ENCODE results near the gene CASD1.

CASD1 gene

DNA sequence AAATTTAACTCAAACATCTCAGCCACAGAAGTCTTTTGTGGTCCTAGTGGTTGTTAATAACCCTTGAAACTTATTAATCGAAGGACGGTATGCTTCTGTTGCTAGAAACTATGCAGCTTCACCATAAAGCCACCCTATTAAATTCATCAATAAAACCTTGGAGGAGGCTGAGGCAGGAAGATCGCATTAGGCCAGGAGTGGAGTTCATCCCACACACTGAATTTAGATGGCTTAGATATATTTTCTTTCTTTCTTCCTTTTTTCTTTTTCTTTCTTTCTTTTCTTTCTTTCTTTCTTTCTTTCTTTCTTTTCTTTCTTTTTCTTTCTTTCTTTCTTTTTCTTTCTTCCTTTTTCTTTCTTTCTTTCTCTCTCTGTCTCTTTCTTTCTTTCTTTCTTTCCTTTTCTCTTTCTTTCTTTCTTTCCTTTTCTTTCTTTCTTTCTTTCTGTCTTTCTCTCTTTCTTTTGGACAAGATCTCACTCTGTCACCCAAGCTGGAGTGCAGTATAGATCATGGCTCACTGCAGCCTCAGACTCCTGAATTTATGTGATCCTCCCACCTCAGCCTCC is 30.9 kb upstream of the CASD1 start:
- H3K4me3 ChIP-seq (replicated peaks; ENCODE audit: low read depth, low read length), result no peak overlapping the region
- TF ChIP-seq, protein P1, sequence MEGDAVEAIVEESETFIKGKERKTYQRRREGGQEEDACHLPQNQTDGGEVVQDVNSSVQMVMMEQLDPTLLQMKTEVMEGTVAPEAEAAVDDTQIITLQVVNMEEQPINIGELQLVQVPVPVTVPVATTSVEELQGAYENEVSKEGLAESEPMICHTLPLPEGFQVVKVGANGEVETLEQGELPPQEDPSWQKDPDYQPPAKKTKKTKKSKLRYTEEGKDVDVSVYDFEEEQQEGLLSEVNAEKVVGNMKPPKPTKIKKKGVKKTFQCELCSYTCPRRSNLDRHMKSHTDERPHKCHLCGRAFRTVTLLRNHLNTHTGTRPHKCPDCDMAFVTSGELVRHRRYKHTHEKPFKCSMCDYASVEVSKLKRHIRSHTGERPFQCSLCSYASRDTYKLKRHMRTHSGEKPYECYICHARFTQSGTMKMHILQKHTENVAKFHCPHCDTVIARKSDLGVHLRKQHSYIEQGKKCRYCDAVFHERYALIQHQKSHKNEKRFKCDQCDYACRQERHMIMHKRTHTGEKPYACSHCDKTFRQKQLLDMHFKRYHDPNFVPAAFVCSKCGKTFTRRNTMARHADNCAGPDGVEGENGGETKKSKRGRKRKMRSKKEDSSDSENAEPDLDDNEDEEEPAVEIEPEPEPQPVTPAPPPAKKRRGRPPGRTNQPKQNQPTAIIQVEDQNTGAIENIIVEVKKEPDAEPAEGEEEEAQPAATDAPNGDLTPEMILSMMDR (IDR thresholded peaks at IDR 0.05; ENCODE audit: low read depth, low read length, missing control alignments), result no peak
- no peak for DNase-seq (ENCODE audit: extremely low read depth, low read depth)

DNA sequence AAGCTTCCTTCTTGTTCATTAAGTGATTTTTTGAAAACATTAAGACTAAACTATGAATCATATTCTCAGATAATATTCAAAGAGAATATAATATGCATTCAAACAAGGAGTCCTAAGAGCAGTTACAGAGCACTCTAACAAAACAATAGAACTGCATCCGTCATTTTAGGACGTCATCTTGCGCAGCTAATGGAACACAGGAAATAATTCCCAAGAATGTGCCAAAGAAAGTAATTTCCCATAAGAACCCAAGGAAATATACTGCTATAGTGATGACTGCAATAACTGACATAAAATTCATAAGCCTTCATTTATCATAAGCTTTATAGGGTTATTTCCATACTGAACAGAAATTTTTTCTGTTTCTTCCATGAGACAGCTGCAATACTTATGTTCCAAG is 28.3 kb upstream of the CASD1 start:
- TF ChIP-seq, protein P1 (IDR thresholded peaks at IDR 0.05; ENCODE audit: low read depth, low read length, missing control alignments), result no peak
- no peak for DNase-seq (ENCODE audit: extremely low read depth, low read depth)

DNA sequence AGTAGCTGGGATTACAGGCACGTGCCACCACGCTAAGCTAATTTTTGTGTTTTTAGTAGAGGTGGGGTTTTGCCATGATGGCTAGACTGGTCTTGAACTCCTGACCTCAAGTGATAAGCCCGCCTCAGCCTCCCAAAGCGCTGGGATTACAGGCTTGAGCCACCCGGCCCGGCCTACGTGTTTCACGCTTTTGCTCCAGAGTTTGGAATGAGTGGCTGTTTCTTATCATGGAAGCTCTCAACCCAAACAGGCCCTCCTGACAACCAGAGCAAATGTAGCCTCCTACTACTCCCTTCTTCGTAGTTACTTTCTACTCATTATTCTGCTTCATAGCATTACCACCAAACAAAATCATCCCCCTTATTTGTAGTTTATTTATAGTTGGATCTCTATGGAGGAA is 26.8 kb upstream of the CASD1 start:
- H3K4me3 ChIP-seq (replicated peaks; ENCODE audit: low read depth, low read length), result no peak overlapping the region
- TF ChIP-seq, protein P1 (IDR thresholded peaks at IDR 0.05; ENCODE audit: low read depth, low read length, missing control alignments), result no peak
- no peak for DNase-seq (ENCODE audit: extremely low read depth, low read depth)

More for the DNA sequence above, 28.3 kb upstream of the CASD1 start:
- H3K4me3 ChIP-seq (replicated peaks; ENCODE audit: low read depth, low read length), result no peak overlapping the region

DNA sequence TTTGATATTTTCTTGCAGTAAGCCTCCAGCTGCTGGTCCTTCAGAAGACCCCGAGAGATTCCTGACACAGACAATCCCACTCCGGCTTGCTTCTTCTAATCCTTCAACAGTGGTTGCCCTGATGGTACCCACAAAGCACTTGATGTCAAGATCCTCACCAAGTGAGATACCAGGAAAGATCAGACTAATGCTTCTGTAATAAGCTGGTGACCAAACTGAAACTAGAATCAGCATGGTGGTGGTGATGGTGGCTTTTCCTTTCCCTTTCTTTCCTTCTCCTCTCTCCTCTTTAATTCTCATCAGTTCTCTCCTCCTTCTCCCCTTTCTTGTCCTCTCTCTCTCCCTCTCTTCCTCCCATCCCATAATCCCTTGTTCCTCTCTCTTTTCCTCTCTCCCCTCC is 25.8 kb upstream of the CASD1 start:
- no peak for DNase-seq (ENCODE audit: extremely low read depth, low read depth)
- TF ChIP-seq, protein P1 (IDR thresholded peaks at IDR 0.05; ENCODE audit: low read depth, low read length, missing control alignments), result no peak
- no peak overlapping the region for H3K4me3 ChIP-seq (replicated peaks; ENCODE audit: low read depth, low read length)

DNA sequence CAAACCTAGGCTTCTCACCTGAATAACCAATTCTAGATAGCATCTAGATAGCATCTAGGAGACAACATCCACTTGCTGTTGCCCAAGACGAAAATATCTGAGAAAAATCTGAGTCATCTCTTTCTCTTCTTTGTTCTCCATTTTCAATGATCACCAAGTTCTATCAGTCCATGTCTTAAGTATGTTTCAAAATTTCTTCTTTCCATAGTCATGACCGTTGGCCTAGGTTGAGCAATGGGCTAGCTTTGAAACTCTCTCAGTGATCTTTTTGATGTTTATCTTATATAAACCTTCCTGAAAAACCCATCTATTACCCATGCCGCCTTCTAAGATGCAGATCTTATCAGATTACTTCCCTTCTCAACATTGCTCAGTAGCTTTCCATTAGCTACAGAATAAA is 23.4 kb upstream of the CASD1 start:
- H3K4me3 ChIP-seq (replicated peaks; ENCODE audit: low read depth, low read length), result no peak overlapping the region
- no peak for DNase-seq (ENCODE audit: extremely low read depth, low read depth)
- TF ChIP-seq, protein P1 (IDR thresholded peaks at IDR 0.05; ENCODE audit: low read depth, low read length, missing control alignments), result no peak

DNA sequence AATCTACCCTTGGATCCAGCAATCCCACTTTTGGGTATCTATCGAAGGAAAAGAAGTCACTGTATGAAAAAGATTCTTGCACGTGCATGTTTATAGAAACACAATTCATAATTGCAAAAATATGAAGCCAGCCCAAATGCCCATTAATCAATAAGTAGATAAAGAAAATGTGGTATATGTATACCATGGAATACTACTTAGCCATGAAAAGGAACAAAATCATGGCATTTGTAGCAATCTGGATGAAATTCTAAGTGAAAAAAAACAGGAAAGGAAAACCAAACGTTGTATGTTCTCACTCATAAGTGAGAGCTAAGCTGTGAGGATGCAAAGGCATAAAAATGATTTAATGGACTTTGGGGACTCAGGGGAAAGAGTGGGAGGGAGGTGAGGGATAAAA is 18.2 kb upstream of the CASD1 start:
- TF ChIP-seq, protein P1 (IDR thresholded peaks at IDR 0.05; ENCODE audit: low read depth, low read length, missing control alignments), result no peak
- no peak overlapping the region for H3K4me3 ChIP-seq (replicated peaks; ENCODE audit: low read depth, low read length)
- no peak for DNase-seq (ENCODE audit: extremely low read depth, low read depth)

DNA sequence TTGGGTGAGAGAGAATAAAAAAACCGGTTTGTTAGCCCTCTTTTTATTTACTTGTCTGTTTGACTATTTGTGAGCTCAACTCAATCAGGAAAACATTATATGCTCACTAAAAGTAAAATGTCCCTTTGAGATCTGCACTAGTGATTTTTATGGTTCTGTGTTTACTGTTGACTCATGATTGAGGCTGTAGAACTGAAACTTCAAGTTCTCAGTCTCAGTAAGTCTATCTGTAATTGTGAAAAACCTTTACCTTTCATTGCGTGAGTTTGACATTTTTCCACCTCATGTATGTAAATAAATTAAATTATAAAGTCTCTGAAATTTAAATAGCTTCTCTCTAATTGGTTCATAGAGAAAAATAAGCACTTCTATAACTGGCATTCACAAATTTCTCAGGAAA is 17.0 kb upstream of the CASD1 start:
- no peak overlapping the region for H3K4me3 ChIP-seq (replicated peaks; ENCODE audit: low read depth, low read length)
- DNase-seq (ENCODE audit: extremely low read depth, low read depth), result no peak
- TF ChIP-seq, protein P1 (IDR thresholded peaks at IDR 0.05; ENCODE audit: low read depth, low read length, missing control alignments), result no peak

Measured in HFF-Myc (cell line).